Colonic mucosa (tissue), 4 donors: ENCODE measurements around the gene SF3B4. TPM values are rescaled to one million over a fixed set of nuclear protein-coding genes. Genes with fewer than 3 reads are reported as not detected.

Experiments
- DNase-seq: peaks from one replicate; pipeline ENCODE4 v3.0.0-alpha.2; 2020
- H3K27ac ChIP-seq: fragments of 200-600 bp; one replicate; pipeline ENCODE4 v1.8.0; 2021
- H3K27me3 ChIP-seq: fragments of 200-600 bp; one replicate; pipeline ENCODE4 v1.8.0; 2021
- H3K36me3 ChIP-seq: fragments of 200-600 bp; one replicate; pipeline ENCODE4 v1.8.0; 2021
- H3K4me1 ChIP-seq: fragments of 200-600 bp; one replicate; pipeline ENCODE4 v1.8.0; 2021; ENCODE audit warnings: mild to moderate bottlenecking
- H3K4me3 ChIP-seq: fragments of 200-600 bp; one replicate; pipeline ENCODE4 v1.8.0; 2021
- H3K9ac ChIP-seq, 2 donors: one replicate each; pipeline ENCODE4 v1.7.0; 2013; ENCODE audit warnings: control low read depth in 2 of 2, low read depth in 2 of 2, low read length in 2 of 2
- H3K9me3 ChIP-seq: fragments of 200-600 bp; one replicate; pipeline ENCODE4 v1.8.0; 2021
- CTCF ChIP-seq: fragments of 200-600 bp; IDR thresholded peaks from one replicate; pipeline ENCODE4 v1.8.0; 2022; ENCODE audit warnings: antibody characterized with exemption, mild to moderate bottlenecking
- intact Hi-C: fragments of 100-400 bp; cut with DNase I; formaldehyde crosslinking; loops from one replicate; pipeline ENCODE4 v1.14.1; 2022
- total RNA-seq, 2 donors: library from RNA; stranded (reverse); fragmentation: NEBNext Ultra II Directional in 1 of 2; extraction: Animal tissue kit (Norgen Biotek cat#: 25700) in 1 of 2; gene quantifications; one replicate each; pipeline ENCODE4 v1.2.1, GENCODE V29; 2021
- donor health status: healthy.
- donor health status: DM: no; HTN: no; CAD: no.
- donor health status: DM: no; HTN: no; CAD: no.

Gene SF3B4
- total RNA-seq, 2 donors from 2014 or later = 42.2 to 66.1 TPM

- no peak for TF ChIP-seq CTCF
- peak; percentile 27 for DNase-seq
- Histone ChIP-seq H3K36me3 (no peaks in the 10 kb centered on the region), H3K4me3 (peak overlapping the region; percentile 64), H3K9me3 (no peaks in the 10 kb centered on the region), H3K27ac (peak overlapping the region; percentile 100), H3K4me1 (no peaks in the 10 kb centered on the region), H3K27me3 (no peaks in the 10 kb centered on the region), H3K9ac (peak overlapping the region; percentile 82 to 98)
- intact Hi-C loops = no loop called here
Measured at GRCh38 chr1:149884433-149885338, 42.9 kb downstream of the SF3B4 start.

GRCh38 chr1:149883598-149884247 lies 43.9 kb downstream of the SF3B4 start:
- no peak overlapping the region for H3K9ac ChIP-seq
- no peaks in the 10 kb centered on the region for H3K27me3 ChIP-seq
- no peaks in the 10 kb centered on the region for H3K4me1 ChIP-seq
- no peaks in the 10 kb centered on the region for H3K36me3 ChIP-seq
- no peak for DNase-seq
- no peaks in the 10 kb centered on the region for H3K9me3 ChIP-seq
- H3K4me3 ChIP-seq = no peak overlapping the region
- intact Hi-C loops = no loop called here
- TF ChIP-seq CTCF = no peak
- no peak overlapping the region for H3K27ac ChIP-seq

GRCh38 chr1:149881876-149882275 lies 45.7 kb downstream of the SF3B4 start:
- Histone ChIP-seq H3K4me1 (no peaks in the 10 kb centered on the region), H3K9ac (no peak overlapping the region), H3K4me3 (no peak overlapping the region), H3K9me3 (no peaks in the 10 kb centered on the region), H3K27me3 (no peaks in the 10 kb centered on the region), H3K36me3 (no peaks in the 10 kb centered on the region), H3K27ac (no peak overlapping the region)
- DNase-seq = no peak
- intact Hi-C loops = no loop called here
- no peak for TF ChIP-seq CTCF

- Histone ChIP-seq H3K36me3 (no peaks in the 10 kb centered on the region), H3K9ac (no peak overlapping the region), H3K4me1 (no peaks in the 10 kb centered on the region), H3K4me3 (no peak overlapping the region), H3K27ac (no peak overlapping the region), H3K27me3 (no peaks in the 10 kb centered on the region), H3K9me3 (no peaks in the 10 kb centered on the region)
- intact Hi-C loops = no loop called here
- no peak for TF ChIP-seq CTCF
- DNase-seq = no peak
Measured at GRCh38 chr1:149879556-149879955, 48.0 kb downstream of the SF3B4 start.

- no peaks in the 10 kb centered on the region for H3K27me3 ChIP-seq
- no peaks in the 10 kb centered on the region for H3K4me1 ChIP-seq
- intact Hi-C loops = no loop called here
- no peak overlapping the region for H3K9ac ChIP-seq
- no peak for DNase-seq
- TF ChIP-seq CTCF = no peak
- H3K36me3 ChIP-seq = no peaks in the 10 kb centered on the region
- no peak overlapping the region for H3K27ac ChIP-seq
- no peak overlapping the region for H3K4me3 ChIP-seq
- H3K9me3 ChIP-seq = no peaks in the 10 kb centered on the region
Measured at GRCh38 chr1:149877211-149877946, 50.2 kb downstream of the SF3B4 start.
